Hepatic stellate cell (primary cell): ENCODE data around the gene NOP16.

Source experiments
- DNase-seq: peaks from one replicate; pipeline ENCODE4 v3.0.0; 2011; ENCODE audit warnings: low spot score

The NOP16 gene

DNA sequence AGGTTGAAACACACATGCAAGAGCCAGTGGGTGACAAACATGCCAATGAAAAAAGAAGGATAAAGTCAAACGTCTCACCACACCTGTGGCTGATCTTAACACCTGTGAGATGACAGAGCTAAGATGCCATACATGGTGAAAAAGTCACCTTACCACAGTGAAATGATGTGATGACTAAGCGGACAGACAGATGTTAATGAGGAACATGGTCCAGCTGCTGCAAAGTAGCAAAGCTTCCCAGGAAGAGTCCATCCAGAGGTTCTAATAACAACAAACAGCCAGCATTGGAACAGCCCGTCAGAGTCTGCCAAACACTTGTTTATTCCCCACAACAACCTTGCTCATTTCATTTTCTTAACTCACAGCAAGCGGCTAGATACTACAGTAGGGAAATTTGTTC, 28.7 kb downstream of the NOP16 start:
- no peak for DNase-seq

GRCh38 chr5:176356179-176356566, 32.2 kb downstream of the NOP16 start:
- no peak for DNase-seq

GRCh38 chr5:176355400-176356178, 32.8 kb downstream of the NOP16 start:
- DNase-seq: no peak

DNA sequence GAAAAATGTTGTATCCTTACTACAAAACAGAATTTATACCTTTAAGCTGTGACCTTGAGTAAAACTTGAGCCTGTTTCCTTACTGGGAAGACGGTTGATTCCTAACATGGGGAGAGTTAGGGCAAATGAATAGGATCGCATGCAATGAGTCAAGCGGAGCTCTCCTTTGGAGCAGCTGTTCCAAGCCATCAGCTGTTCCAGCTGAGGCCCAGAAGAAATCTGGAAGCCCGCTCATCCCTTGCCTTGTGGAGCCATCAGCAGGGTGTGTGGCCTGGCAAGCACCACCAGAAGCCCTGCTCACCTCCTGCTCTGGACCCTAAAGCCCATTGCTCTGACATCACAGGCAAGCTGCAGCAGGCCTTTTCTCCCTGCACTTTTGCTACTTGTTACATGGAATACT, 34.9 kb downstream of the NOP16 start:
- DNase-seq: no peak

DNA sequence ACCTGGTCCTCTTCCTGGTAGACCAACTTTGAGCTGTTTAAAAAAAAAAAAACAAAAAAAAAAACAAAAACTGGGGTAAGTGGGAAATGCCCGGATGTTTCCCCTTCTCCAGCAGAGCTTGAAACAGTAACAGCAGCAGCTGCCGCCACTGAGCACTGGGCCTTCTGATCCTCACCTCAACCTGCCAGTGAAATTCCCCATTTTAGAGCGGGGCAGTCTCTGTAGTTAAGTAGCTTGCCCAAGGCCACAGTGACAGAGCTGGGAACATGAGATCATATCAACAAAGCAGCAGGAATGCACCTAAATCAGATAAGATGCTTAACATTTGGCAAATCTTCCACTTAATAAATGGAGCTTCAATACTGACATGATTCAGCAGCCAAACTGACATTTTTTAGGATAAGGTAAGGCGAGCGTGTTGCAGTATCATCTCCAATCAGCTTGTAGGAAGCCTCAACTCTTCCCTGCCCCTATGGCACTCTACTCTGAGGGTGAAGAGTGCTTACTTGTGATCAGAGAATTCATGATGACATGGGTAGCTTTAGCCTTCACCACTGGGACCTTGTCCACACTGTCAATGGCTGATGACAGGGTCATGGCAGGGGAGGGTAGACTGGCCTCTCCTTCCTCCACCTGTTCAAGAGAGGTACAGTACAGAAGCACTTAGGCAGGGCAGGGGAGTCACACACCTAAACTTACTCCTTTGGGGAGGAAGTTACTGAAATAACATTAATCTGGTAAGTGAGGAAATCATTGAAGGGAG, 36.1 kb downstream of the NOP16 start:
- DNase-seq: no peak

GRCh38 chr5:176350416-176350815, 38.0 kb downstream of the NOP16 start:
- DNase-seq: no peak

- no peak for DNase-seq
Observed at GRCh38 chr5:176342766-176343458, 45.5 kb downstream of the NOP16 start.

GRCh38 chr5:176342158-176342483, 46.3 kb downstream of the NOP16 start:
- DNase-seq: no peak

- no peak for DNase-seq
Observed at GRCh38 chr5:176341325-176342157, 46.9 kb downstream of the NOP16 start.

DNA sequence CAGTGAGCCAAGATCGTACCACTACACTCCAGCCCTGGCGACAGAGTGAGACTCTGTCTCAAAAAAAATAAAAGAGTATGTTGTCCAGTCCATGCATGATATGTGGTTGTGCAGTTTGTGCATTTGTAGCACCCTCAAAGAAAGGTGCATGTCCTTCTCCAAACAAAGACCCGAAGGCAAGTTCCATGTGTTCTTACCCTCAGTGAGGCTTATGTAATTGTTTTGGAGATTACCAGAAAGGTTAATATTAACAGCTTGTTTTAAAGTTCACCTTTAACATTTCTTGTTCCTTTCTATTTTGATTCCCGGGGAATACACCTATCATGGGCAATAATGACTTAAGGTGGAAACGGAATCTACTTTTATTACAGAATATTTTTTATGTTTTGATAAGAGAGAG, 49.1 kb downstream of the NOP16 start:
- DNase-seq: no peak

DNA sequence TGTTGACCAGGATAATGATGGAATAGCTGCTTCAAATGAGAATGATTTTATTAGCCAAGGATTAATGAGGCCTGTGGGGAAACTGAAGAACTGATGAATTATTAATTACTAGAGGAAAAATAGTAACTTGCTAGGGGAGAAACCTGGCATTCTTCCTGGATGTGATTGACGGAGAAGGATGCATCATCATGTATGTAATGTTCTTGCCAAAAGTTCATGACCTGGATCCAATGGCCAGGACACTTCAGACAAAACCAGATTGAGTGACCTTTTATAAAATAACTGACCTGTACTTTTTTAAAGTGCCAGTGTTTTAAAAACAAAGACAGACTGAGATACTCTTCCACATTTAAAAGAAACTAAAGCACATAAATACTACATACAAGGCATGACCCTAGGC, 50.5 kb downstream of the NOP16 start:
- no peak for DNase-seq

DNA sequence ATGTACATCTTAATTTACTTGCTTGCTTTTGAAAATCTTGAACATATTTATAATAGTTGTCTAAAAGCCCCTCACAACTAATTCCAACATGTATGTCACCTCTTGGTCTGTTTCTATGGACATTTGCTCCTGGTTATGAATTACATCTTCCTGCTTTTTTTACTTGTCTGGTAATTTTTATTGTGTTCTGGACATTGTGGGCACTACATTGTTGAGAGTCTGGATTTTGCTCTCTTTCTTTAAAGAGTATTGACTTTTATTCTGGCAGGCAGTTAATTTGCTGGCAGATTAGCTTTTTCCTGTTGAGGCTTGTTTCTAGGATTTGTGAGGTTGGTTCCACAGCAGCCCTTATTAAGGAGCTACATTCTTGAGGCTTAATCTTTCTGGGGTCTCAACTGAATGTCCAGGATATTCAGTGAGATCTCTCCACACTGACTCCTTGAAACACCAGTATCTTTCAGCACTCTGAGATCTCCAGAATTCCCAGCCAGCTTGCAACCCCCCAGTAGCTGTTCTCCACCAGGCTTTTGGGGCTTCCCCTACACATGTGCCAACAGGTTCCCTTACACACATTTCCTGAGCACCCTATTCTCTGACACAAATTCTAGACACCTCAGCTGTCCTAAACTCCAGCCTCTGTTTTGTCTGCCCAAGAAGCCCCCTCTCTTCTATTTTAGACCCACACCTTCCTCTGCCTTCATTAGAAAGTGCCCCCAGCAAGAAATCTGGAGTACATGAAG, 54.2 kb downstream of the NOP16 start:
- DNase-seq: no peak
